ENCODE measurements around the gene LRPAP1. TPM values are rescaled to one million over a fixed set of nuclear protein-coding genes. Genes with fewer than 3 reads are reported as not detected.
"Not testable (repeated sequence)": the region's sequence is repeated elsewhere in the genome, so short reads cannot be mapped to it uniquely, and the experiment has no call there.

Gene LRPAP1
- 110 and 113 TPM in 2 replicates for total RNA-seq (2014; rRNA removed; shearing (Covaris generic))

GRCh38 chr4:3531879-3532750, at the start of gene LRPAP1:
Gene LRPAP1 (minus strand): TSS chr4:3532422. CDS start chr4:3532412, 10 bp downstream.
- peak; percentile 89 for DNase-seq (ENCODE audit: low read depth)

- not testable (repeated sequence) for DNase-seq (ENCODE audit: low read depth)
These were observed 49.3 kb upstream of the LRPAP1 start for GRCh38 chr4:3581334-3582090.

- not testable (repeated sequence) for DNase-seq (ENCODE audit: low read depth)
These were observed 48.6 kb upstream of the LRPAP1 start for GRCh38 chr4:3580859-3581258.

- DNase-seq (ENCODE audit: low read depth): not testable (repeated sequence)
These were observed 46.4 kb upstream of the LRPAP1 start for GRCh38 chr4:3578527-3579144.

- DNase-seq (ENCODE audit: low read depth): not testable (repeated sequence)
These were observed 45.8 kb upstream of the LRPAP1 start for GRCh38 chr4:3578052-3578451.

- DNase-seq (ENCODE audit: low read depth): not testable (repeated sequence)
These were observed 45.1 kb upstream of the LRPAP1 start for GRCh38 chr4:3577208-3577892.

- DNase-seq (ENCODE audit: low read depth): not testable (repeated sequence)
These were observed 44.4 kb upstream of the LRPAP1 start for GRCh38 chr4:3576533-3577207.

- not testable (repeated sequence) for DNase-seq (ENCODE audit: low read depth)
These were observed 43.5 kb upstream of the LRPAP1 start for GRCh38 chr4:3575426-3576369.

GRCh38 chr4:3574865-3575264, 42.6 kb upstream of the LRPAP1 start:
- DNase-seq (ENCODE audit: low read depth): not testable (repeated sequence)

- DNase-seq (ENCODE audit: low read depth): not testable (repeated sequence)
These were observed 42.1 kb upstream of the LRPAP1 start for GRCh38 chr4:3574346-3574745.

GRCh38 chr4:3573131-3573530, 40.9 kb upstream of the LRPAP1 start:
- DNase-seq (ENCODE audit: low read depth): no peak

- DNase-seq (ENCODE audit: low read depth): no peak
These were observed 40.1 kb upstream of the LRPAP1 start for GRCh38 chr4:3572363-3572762.

GRCh38 chr4:3571921-3572320, 39.7 kb upstream of the LRPAP1 start:
- DNase-seq (ENCODE audit: low read depth): no peak

- not testable (repeated sequence) for DNase-seq (ENCODE audit: low read depth)
These were observed 38.7 kb upstream of the LRPAP1 start for GRCh38 chr4:3570923-3571322.

- DNase-seq (ENCODE audit: low read depth): not testable (repeated sequence)
These were observed 37.4 kb upstream of the LRPAP1 start for GRCh38 chr4:3569611-3570010.

GRCh38 chr4:3566701-3567100, 34.5 kb upstream of the LRPAP1 start:
- DNase-seq (ENCODE audit: low read depth): not testable (repeated sequence)

- peak; percentile 20 for DNase-seq (ENCODE audit: low read depth)
These were observed 34.1 kb upstream of the LRPAP1 start for GRCh38 chr4:3566301-3566700.

- DNase-seq (ENCODE audit: low read depth): not testable (repeated sequence)
These were observed 32.7 kb upstream of the LRPAP1 start for GRCh38 chr4:3564948-3565347.

- DNase-seq (ENCODE audit: low read depth): no peak
These were observed 31.2 kb upstream of the LRPAP1 start for GRCh38 chr4:3563403-3563802.

GRCh38 chr4:3562127-3562526, 29.9 kb upstream of the LRPAP1 start:
- DNase-seq (ENCODE audit: low read depth): not testable (repeated sequence)

Data from Daoy (cell line).